Measurements from ENCODE around the gene DAPK2. TPM values are rescaled to one million over a fixed set of nuclear protein-coding genes. Genes with fewer than 3 reads are reported as not detected.
A peak's percentile ranks its signal among the peaks of the same experiment; 100 is the strongest.

The DAPK2 gene
- total RNA-seq, 1 donor from 2014 or later: 39.0 TPM

GRCh38 chr15:63928185-63928842, 118.0 kb downstream of the DAPK2 start:
- Histone ChIP-seq H3K27ac (replicated peaks) (peak overlapping the region; percentile 52), H3K4me3 (no peak overlapping the region), H3K9me3 (replicated peaks) (no peaks in the 10 kb centered on the region), H3K4me1 (peaks cover 17% of the 10 kb centered on the region), H3K27me3 (ENCODE audit: low read depth) (no peaks in the 10 kb centered on the region), H3K36me3 (peaks cover 23% of the 10 kb centered on the region)
- TF ChIP-seq, protein P1, sequence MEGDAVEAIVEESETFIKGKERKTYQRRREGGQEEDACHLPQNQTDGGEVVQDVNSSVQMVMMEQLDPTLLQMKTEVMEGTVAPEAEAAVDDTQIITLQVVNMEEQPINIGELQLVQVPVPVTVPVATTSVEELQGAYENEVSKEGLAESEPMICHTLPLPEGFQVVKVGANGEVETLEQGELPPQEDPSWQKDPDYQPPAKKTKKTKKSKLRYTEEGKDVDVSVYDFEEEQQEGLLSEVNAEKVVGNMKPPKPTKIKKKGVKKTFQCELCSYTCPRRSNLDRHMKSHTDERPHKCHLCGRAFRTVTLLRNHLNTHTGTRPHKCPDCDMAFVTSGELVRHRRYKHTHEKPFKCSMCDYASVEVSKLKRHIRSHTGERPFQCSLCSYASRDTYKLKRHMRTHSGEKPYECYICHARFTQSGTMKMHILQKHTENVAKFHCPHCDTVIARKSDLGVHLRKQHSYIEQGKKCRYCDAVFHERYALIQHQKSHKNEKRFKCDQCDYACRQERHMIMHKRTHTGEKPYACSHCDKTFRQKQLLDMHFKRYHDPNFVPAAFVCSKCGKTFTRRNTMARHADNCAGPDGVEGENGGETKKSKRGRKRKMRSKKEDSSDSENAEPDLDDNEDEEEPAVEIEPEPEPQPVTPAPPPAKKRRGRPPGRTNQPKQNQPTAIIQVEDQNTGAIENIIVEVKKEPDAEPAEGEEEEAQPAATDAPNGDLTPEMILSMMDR (IDR thresholded peaks at IDR 0.05; ENCODE audit: borderline replicate concordance): no peak
- intact Hi-C loops (cut with micrococcal nuclease): no loop called here
- no peak for DNase-seq

- intact Hi-C loops (cut with micrococcal nuclease): no loop called here
- TF ChIP-seq, protein P1 (IDR thresholded peaks at IDR 0.05; ENCODE audit: borderline replicate concordance): no peak
- no peak for DNase-seq
- Histone ChIP-seq H3K36me3 (peaks cover 21% of the 10 kb centered on the region), H3K9me3 (replicated peaks) (no peaks in the 10 kb centered on the region), H3K27ac (replicated peaks) (no peak overlapping the region), H3K4me3 (no peak overlapping the region), H3K27me3 (ENCODE audit: low read depth) (no peaks in the 10 kb centered on the region), H3K4me1 (peaks cover 38% of the 10 kb centered on the region)
Measured at GRCh38 chr15:63923993-63924950, 122.0 kb downstream of the DAPK2 start.

- no peak overlapping the region for H3K4me3 ChIP-seq
- peaks cover 15% of the 10 kb centered on the region for H3K36me3 ChIP-seq
- TF ChIP-seq, protein P1 (IDR thresholded peaks at IDR 0.05; ENCODE audit: borderline replicate concordance): no peak
- H3K9me3 ChIP-seq (replicated peaks): no peaks in the 10 kb centered on the region
- peaks cover 32% of the 10 kb centered on the region for H3K4me1 ChIP-seq
- DNase-seq: no peak
- intact Hi-C loops (cut with micrococcal nuclease): no loop called here
- H3K27ac ChIP-seq (replicated peaks): no peak overlapping the region
- H3K27me3 ChIP-seq (ENCODE audit: low read depth): no peaks in the 10 kb centered on the region
Measured at GRCh38 chr15:63922916-63923315, 123.4 kb downstream of the DAPK2 start.

- H3K36me3 ChIP-seq: peaks cover 15% of the 10 kb centered on the region
- intact Hi-C loops (cut with micrococcal nuclease): no loop called here
- H3K9me3 ChIP-seq (replicated peaks): no peaks in the 10 kb centered on the region
- no peak for DNase-seq
- TF ChIP-seq, protein P1 (IDR thresholded peaks at IDR 0.05; ENCODE audit: borderline replicate concordance): no peak
- peak overlapping the region; percentile 3 for H3K27ac ChIP-seq (replicated peaks)
- peaks cover 37% of the 10 kb centered on the region for H3K4me1 ChIP-seq
- H3K27me3 ChIP-seq (ENCODE audit: low read depth): no peaks in the 10 kb centered on the region
- no peak overlapping the region for H3K4me3 ChIP-seq
Measured at GRCh38 chr15:63922261-63922904, 123.9 kb downstream of the DAPK2 start.

GRCh38 chr15:63920504-63921175, 125.6 kb downstream of the DAPK2 start:
- no peak for DNase-seq
- Histone ChIP-seq H3K36me3 (peaks cover 15% of the 10 kb centered on the region), H3K4me1 (peaks cover 52% of the 10 kb centered on the region), H3K27me3 (ENCODE audit: low read depth) (no peaks in the 10 kb centered on the region), H3K9me3 (replicated peaks) (no peaks in the 10 kb centered on the region), H3K27ac (replicated peaks) (peak overlapping the region; percentile 57), H3K4me3 (no peak overlapping the region)
- intact Hi-C loops (cut with micrococcal nuclease): no loop called here
- TF ChIP-seq, protein P1 (IDR thresholded peaks at IDR 0.05; ENCODE audit: borderline replicate concordance): no peak
